Measurements from ENCODE around the gene SRRT.
"Not testable (repeated sequence)": the region's sequence is repeated elsewhere in the genome, so short reads cannot be mapped to it uniquely, and the experiment has no call there.

The SRRT gene

GRCh38 chr7:100911484-100911883 lies 36.6 kb downstream of the SRRT start:
- no peak for DNase-seq (ENCODE audit: low read depth in 1 of 2, low spot score in 1 of 2)
- H3K27me3 ChIP-seq (ENCODE audit: insufficient read depth, poor library complexity, severe bottlenecking) = no peaks in the 10 kb centered on the region
- TF ChIP-seq SPI1 (IDR thresholded peaks at IDR 0.05; ENCODE audit: borderline replicate concordance, low read depth) (no peak), GABPA (IDR thresholded peaks at IDR 0.05; ENCODE audit: low read depth) (no peak), CTCF (IDR thresholded peaks at IDR 0.05; ENCODE audit: insufficient read depth, low read length) (no peak), REST (IDR thresholded peaks at IDR 0.05; ENCODE audit: insufficient replicate concordance, low read depth) (no peak), POLR2AphosphoS5 (IDR thresholded peaks at IDR 0.05; ENCODE audit: low read depth) (no peak)
- H3K4me3 ChIP-seq (replicated peaks; ENCODE audit: insufficient read depth, low read length) = no peak overlapping the region
- H3K27ac ChIP-seq (replicated peaks) = no peak overlapping the region

GRCh38 chr7:100914208-100914878 lies 39.4 kb downstream of the SRRT start:
- H3K27ac ChIP-seq (replicated peaks) = no peak overlapping the region
- DNase-seq (ENCODE audit: low read depth in 1 of 2, low spot score in 1 of 2) = no peak
- H3K4me3 ChIP-seq (replicated peaks; ENCODE audit: insufficient read depth, low read length) = no peak overlapping the region
- TF ChIP-seq SPI1 (IDR thresholded peaks at IDR 0.05; ENCODE audit: borderline replicate concordance, low read depth) (no peak), CTCF (IDR thresholded peaks at IDR 0.05; ENCODE audit: insufficient read depth, low read length) (no peak), POLR2AphosphoS5 (IDR thresholded peaks at IDR 0.05; ENCODE audit: low read depth) (no peak), GABPA (IDR thresholded peaks at IDR 0.05; ENCODE audit: low read depth) (no peak), REST (IDR thresholded peaks at IDR 0.05; ENCODE audit: insufficient replicate concordance, low read depth) (no peak)
- H3K27me3 ChIP-seq (ENCODE audit: insufficient read depth, poor library complexity, severe bottlenecking) = no peaks in the 10 kb centered on the region

GRCh38 chr7:100914879-100915447 lies 40.1 kb downstream of the SRRT start:
- Histone ChIP-seq H3K27ac (replicated peaks) (no peak overlapping the region), H3K4me3 (replicated peaks; ENCODE audit: insufficient read depth, low read length) (no peak overlapping the region), H3K27me3 (ENCODE audit: insufficient read depth, poor library complexity, severe bottlenecking) (no peaks in the 10 kb centered on the region)
- TF ChIP-seq CTCF (IDR thresholded peaks at IDR 0.05; ENCODE audit: insufficient read depth, low read length) (no peak), POLR2AphosphoS5 (IDR thresholded peaks at IDR 0.05; ENCODE audit: low read depth) (no peak), SPI1 (IDR thresholded peaks at IDR 0.05; ENCODE audit: borderline replicate concordance, low read depth) (no peak), REST (IDR thresholded peaks at IDR 0.05; ENCODE audit: insufficient replicate concordance, low read depth) (no peak), GABPA (IDR thresholded peaks at IDR 0.05; ENCODE audit: low read depth) (no peak)
- no peak for DNase-seq (ENCODE audit: low read depth in 1 of 2, low spot score in 1 of 2)

- not testable (repeated sequence) for H3K27me3 ChIP-seq (ENCODE audit: insufficient read depth, poor library complexity, severe bottlenecking); H3K4me3 ChIP-seq (replicated peaks; ENCODE audit: insufficient read depth, low read length); DNase-seq (ENCODE audit: low read depth in 1 of 2, low spot score in 1 of 2); H3K27ac ChIP-seq (replicated peaks)
These were observed 44.4 kb downstream of the SRRT start for GRCh38 chr7:100919335-100919734.

GRCh38 chr7:100919779-100920437 lies 45.0 kb downstream of the SRRT start:
- not testable (repeated sequence) for DNase-seq (ENCODE audit: low read depth in 1 of 2, low spot score in 1 of 2); H3K27me3 ChIP-seq (ENCODE audit: insufficient read depth, poor library complexity, severe bottlenecking); H3K27ac ChIP-seq (replicated peaks); H3K4me3 ChIP-seq (replicated peaks; ENCODE audit: insufficient read depth, low read length)
